Breast epithelium (tissue), 3 donors: Measurements from ENCODE around the gene ASB5.

Source experiments
- POLR2A ChIP-seq: fragments of 450-650 bp; IDR thresholded peaks from one replicate; pipeline ENCODE4 v1.6.1; 2016; ENCODE audit warnings: antibody characterized with exemption, mild to moderate bottlenecking, moderate library complexity
- POLR2AphosphoS5 ChIP-seq, 3 donors: sonication (generic); formaldehyde crosslinking; IDR thresholded peaks; one replicate each; pipeline ENCODE4 v1.6.1; 2017; ENCODE audit warnings: antibody characterized with exemption in 3 of 3
- TF ChIP-seq, protein P1 (sequence below), 3 donors: fragments of 450-650 bp; IDR thresholded peaks; one replicate each; pipeline ENCODE4 v1.5.1; 2016 to 2017; ENCODE audit warnings: antibody characterized with exemption in 3 of 3, mild to moderate bottlenecking in 3 of 3, moderate library complexity in 3 of 3

DNA sequence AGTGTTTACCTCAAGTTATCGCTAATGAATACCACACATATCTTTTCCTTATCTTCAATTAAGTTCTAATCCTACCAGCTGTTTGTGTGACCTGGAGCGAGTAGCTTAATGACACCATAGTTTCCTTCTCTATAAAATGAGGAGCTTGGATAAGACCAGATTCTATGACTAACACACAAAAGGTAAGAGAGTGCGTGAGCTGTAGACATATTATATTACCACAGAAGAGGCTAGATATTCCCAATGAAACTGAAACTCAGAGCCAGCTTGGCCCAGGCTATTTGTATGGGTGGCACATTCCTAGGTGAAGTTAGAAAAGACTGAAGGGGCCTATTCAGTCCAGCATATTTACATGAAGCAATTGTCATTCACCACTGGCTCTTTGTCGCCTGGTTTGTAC, 30.2 kb downstream of the ASB5 start:
- TF ChIP-seq POLR2A (no peak), POLR2AphosphoS5 (IDR thresholded peaks at IDR 0.05) (no peak)
- TF ChIP-seq, protein P1, sequence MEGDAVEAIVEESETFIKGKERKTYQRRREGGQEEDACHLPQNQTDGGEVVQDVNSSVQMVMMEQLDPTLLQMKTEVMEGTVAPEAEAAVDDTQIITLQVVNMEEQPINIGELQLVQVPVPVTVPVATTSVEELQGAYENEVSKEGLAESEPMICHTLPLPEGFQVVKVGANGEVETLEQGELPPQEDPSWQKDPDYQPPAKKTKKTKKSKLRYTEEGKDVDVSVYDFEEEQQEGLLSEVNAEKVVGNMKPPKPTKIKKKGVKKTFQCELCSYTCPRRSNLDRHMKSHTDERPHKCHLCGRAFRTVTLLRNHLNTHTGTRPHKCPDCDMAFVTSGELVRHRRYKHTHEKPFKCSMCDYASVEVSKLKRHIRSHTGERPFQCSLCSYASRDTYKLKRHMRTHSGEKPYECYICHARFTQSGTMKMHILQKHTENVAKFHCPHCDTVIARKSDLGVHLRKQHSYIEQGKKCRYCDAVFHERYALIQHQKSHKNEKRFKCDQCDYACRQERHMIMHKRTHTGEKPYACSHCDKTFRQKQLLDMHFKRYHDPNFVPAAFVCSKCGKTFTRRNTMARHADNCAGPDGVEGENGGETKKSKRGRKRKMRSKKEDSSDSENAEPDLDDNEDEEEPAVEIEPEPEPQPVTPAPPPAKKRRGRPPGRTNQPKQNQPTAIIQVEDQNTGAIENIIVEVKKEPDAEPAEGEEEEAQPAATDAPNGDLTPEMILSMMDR (IDR thresholded peaks at IDR 0.05), result no peak
